ENCODE results near the gene STX11.

The STX11 gene

GRCh38 chr6:144216668-144217218 is 66.4 kb downstream of the STX11 start:
- DNase-seq, result no peak

GRCh38 chr6:144217264-144217663 is 66.9 kb downstream of the STX11 start:
- no peak for DNase-seq

DNA sequence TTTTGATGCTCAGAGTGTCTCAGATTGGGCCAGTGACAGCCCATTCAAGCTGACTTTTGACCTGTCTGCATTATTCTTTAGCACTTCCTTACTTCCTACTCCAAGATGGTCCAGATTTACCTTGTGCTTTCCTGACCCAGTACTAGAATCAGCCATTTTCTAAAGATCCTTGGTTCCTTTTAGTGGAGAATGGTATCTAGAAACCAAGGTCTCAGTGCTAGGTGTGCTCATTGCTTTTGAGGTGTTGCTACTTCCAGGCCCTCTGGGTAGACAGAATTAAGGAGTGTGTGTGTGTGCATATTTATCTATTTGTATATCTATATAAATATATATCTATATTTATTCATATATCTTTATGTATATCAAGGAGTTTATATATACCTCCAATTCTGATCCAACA is 67.5 kb downstream of the STX11 start:
- DNase-seq, result no peak

- DNase-seq, result no peak
Measured at GRCh38 chr6:144219056-144219685, 68.9 kb downstream of the STX11 start.

GRCh38 chr6:144220031-144220790 is 69.9 kb downstream of the STX11 start:
- DNase-seq, result no peak

DNA sequence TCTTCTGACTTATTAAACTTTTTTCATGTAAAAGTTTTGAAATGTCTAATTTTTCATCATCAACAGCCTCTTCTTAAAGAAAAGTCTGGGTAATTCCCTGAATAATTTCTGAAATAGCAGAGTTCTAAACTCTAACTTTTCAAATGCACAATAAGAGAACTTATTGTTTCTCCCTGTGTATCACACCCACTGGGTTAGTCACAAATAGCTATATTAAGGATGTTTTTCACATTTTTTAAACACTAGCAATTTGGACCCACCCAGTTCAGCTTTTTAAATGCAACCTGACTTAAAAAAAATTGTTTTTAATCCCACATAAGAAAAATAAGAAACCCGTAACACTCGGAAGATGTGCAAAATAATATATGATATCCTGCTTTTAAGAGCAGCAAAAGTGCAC is 73.4 kb downstream of the STX11 start:
- no peak for DNase-seq

- DNase-seq, result no peak
Measured at GRCh38 chr6:144231721-144232120, 81.4 kb downstream of the STX11 start.

- no peak for DNase-seq
Measured at GRCh38 chr6:144232176-144232831, 82.0 kb downstream of the STX11 start.

- DNase-seq, result no peak
Measured at GRCh38 chr6:144232832-144233230, 82.5 kb downstream of the STX11 start.

GRCh38 chr6:144234399-144234798 is 84.1 kb downstream of the STX11 start:
- DNase-seq, result no peak

- DNase-seq, result no peak
Measured at GRCh38 chr6:144234935-144235334, 84.6 kb downstream of the STX11 start.

Measured in activated CD4-positive, alpha-beta T cell treated with anti-CD3 and anti-CD28 coated beads for 4 hours (primary cell).